SK-MEL-5 (cell line): ENCODE data around the gene TPCN2. TPM values are rescaled to one million over a fixed set of nuclear protein-coding genes. Genes with fewer than 3 reads are reported as not detected.

Source experiments
- DNase-seq: peaks from one replicate; pipeline ENCODE4 v3.0.0-alpha.2; 2016; ENCODE audit warnings: low read depth, low spot score
- in situ Hi-C: cut with HindIII; loops from 2 replicates; pipeline ENCODE4 v1.10.0; 2016; ENCODE audit warnings: low sequenced_read_pairs, high pct_unique_total_duplicates, low pct_unique_long_range_greater_than_20kb
- total RNA-seq: library from RNA; depleted of rRNA; stranded (reverse); fragments of >200 nt; shearing (Covaris generic); gene quantifications from 2 replicates; pipeline ENCODE4 v1.2.3, GENCODE V29; 2014

TPCN2 gene
- total RNA-seq, 1 experiment from 2014 or later = 24.7 TPM

DNA sequence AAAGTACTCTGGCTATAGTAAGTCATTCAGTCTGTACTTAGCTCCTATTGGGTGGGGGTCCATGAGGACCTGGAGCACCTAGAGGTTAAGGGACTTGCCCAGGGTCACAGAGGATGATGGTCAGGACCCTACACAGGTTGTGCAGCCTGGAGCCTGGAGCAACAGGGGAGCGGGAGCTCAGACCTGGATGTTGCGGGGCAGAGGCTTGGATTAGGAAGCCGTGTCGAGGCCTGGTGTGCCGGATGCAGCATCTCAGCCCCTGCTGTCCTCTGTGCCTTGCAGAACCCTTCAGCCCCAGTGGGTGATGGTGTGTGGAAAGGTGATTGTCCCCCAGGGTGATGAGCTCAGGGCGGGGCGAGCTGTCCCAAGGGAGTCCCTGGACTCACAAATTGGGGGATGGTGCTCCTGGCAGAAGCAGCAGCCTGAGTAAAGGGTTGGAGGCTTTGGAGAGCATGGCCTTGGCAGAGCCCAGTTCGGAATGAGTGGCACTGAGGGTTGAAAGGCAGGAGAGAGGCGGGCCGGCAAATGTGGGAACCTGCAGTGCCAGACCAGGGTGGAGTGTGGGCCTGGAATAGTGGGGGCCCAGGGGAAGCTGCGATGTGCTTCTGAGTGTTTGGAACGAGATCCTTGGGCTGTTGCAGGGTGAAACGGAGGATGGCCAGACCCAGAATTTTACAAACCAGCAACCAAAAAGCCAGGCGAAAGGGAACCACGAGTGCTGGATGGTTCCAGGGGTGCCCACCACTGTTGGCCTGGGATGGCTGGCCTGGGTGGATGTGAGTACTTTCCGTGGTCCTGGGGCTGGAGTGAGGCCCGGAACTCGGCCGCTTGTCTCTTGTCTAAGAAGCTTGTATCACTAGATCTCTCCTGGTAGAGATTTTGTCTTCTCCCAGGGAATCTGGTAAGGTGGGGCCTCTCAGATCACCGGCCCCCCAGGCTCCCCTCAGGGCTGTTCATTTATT, 2.9 kb downstream of the TPCN2 start:
- no peak for DNase-seq
- in situ Hi-C loops = no loop called here

DNA sequence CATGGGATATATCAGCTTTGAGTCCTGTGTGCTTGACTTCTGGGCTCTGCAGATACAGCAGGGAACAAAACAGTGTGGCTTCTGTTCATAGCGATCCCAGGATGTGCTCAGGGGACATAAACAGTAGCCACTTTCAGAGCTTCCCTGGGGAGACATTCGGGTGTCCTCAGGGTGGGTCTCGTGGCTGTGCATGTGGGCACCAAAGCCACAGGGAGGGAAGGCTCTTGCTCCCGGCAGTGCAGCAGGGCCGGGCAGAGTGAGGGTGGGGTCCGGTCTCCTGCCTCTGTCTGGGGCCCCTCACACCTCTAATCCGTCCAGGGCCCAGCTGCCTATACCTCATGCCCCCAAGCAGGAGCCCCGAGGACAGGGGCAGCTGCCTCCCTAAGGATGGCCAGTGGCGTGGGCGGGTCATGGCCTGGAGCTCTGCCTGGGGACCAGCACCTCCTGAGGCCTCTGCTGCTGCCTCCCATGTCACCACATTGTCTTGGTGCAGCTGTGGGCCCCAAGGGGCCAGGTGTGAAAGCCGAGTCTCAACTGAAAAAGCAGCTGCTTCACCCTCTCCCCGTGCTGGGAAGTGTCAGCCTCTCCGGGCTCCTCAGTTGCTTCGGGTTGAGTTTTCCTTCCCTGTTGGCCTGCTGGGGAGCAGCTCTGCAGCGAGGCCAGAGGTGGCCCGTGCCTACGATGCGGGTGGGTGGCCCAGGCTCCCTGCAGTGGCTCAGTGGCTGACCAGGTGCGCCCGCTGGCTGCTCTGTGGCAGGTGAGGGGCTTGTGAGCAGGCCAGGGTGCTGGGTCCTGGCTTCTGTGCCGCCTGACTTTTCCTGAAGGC, 3.8 kb downstream of the TPCN2 start:
- in situ Hi-C loops = no loop called here
- DNase-seq = peak; percentile 91

DNA sequence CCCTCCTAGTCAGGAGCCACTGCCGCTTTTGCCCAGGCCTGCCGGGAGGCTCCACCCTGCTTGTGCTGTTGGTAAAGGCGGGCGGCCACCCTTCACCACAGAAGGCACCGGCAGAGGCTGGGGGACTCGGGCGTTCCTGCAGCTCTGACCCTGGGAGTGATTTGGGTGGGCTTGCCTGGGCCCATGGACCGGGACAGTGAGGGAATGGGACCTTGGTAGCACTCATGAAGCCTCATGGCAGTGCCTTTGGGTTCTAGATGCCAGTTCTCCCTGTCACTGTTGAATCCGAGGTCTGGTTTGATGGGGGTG, 4.4 kb downstream of the TPCN2 start:
- no peak for DNase-seq
- in situ Hi-C loops = no loop called here

DNA sequence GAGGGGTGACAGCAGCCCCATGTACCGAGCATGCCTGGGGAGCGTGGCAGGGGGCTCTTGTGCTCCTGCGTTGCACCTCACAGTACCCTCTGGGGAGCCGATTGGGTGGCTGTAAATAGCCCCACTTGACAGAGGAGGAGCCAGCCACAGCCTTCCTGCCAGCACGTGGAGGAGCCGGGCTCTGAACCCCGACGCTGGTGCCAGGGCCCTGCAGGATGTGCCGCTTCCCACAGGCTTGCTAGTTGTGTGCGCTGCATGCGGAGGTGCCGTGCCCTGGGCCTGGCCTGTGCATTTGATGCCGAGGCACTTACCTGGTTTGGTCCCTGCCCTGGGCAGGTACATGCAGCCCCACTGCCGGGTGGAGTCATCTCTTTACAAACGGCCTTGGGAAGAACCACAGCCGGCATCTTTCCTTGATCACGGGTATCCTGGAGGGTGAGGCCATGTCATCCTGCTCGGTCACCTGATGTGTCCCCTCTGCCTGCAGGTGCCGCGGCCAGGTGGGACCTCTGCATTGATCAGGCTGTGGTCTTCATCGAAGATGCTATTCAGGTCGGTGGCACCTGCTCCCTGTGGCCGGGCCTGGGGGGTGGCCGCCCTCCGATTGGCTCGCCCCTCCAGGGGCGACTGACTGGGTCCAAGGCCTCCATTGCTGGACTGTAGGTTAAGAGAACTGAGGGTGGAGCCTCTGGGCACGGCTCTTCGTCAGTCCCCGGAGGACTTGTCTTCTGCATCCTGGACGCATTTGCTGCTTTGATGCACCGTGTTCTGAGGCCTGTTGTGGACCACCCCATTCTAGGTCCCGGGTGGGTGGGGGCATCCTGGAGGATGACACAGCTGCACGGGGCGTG, 5.0 kb downstream of the TPCN2 start:
- no peak for DNase-seq
- in situ Hi-C loops = no loop called here

DNA sequence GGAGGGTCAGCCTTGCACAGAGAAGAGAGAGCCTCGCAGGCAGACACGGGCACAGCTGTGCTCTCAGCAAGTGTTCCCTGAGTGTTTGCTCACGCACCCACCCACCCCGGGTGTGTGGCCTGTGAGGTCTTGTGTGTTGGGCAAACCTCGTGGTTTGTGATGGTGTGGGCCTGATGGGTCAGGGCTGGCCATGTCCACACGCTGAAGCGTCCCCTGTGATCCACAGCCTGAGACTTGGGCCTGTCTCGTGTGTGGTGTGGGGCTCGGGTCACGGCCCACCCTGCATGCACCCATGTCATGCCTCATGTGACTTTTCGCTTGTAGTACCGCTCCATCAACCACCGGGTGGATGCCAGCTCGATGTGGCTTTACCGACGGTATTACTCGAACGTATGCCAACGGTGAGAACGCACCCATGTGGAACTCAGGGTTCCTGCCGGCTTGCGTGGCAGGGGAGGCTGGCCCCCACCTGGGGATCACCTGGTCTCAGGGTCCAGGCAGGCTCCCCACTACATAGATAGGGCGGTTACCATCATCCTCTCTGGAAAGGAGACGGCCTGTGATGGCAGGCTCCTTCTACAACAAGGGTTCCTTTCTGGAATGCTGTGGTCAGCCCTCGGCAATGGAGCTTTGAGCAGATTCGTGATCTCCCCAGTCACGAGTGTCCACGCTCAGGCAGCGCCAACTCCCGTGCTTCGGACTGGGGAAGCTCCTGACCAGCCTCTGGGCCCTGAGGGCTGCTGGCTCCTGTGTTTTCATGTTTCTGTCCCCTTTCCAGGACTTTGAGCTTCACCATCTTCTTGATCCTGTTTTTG, 5.9 kb downstream of the TPCN2 start:
- DNase-seq = no peak
- in situ Hi-C loops = no loop called here

DNA sequence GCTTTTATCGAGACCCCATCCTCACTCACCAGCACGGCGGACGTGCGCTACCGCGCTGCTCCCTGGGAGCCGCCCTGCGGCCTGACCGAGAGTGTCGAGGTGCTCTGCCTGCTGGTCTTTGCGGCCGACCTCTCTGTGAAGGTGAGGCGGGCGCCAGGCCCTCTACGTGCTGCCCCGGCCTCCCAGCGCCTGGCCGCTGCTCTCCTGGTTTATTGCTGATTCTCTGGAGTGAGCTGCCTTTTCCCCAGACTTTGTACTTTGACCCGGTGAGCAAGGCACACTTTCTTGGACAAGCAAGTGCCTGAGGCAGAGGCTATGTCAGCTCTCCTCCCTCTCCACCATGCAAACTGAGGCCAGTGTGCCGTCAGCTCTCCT, 6.5 kb downstream of the TPCN2 start:
- in situ Hi-C loops = no loop called here
- DNase-seq = no peak

DNA sequence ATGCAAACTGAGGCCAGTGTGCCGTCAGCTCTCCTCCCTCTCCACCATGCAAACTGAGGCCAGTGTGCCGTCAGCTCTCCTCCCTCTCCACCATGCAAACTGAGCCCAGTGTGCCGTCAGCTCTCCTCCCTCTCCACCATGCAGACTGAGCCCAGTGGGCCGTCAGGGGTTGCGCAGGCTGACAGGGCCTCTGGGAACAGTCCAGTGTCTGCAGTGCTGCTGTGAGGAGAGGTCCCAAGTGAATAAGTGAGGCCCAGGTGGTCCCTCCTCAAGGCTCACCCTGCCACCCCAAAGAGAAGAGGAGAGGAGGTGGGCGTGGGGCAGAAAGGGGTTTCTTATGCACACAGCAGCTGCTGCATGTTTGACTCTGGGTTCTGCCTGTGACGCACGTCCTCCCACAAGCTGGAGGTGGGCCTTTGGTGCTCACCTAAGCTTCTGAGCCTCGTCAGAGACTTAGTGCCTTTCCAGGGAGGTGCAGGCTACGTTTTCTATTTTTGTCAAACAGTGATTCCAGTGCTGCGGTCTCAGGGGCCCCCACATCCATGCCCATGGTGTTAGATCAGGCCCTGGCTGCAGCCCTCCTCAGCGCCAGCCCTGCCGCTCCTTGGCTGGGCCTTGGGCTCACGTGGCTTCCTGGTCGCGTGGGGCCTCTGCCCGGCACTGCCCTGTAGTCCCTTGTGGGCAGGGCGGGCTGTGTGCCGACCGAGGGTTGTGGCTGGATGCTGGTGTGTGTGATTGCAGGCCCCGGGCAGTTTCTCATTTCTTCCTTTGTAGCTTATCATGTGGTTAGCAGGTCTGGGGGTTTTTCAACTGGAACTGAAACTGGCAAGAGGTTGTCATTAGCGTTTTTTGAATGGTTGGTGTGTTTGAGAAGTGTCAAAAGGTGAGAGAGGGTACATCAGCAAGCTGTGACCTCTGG, 7.1 kb downstream of the TPCN2 start:
- peak; percentile 94 for DNase-seq
- in situ Hi-C loops = no loop called here

DNA sequence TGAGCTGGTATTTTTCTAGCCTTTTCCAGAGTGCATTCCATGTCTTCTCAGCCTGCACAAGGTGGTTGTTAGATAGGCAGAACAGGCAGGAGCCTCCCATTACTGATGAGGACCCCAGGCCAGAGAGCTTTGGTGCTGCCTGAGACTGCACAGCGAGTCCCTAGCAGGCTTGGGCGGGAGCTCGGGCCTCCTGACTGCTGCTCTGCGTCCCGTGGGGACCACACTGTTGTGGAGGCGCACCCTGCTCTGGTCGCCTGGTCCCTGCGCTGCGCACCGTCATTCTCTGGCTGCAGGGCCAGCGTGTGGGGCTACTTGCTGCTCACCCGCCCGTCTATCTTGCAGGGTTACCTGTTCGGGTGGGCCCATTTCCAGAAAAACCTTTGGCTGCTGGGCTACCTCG, 8.5 kb downstream of the TPCN2 start:
- no peak for DNase-seq
- in situ Hi-C loops = no loop called here

DNA sequence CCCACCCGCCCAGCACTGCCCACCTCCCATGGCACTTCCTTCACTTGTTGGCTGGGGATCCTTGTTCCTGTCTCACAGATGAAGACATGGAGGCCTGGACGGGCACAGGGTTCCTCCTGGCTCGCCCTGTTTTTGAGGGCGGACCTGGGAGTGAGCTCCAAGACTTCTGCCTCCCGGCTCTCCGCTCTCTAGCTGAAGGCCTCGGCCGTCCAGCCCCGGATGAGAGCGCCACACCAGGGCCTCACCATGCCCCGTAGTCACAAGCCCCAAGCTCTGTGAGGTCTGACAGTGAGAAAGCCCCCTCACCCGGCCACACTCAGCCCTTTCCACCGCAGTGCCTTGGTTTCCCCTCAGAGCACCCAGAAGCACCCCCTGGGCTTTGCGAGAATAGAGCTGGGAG, 9.1 kb downstream of the TPCN2 start:
- in situ Hi-C loops = no loop called here
- no peak for DNase-seq

DNA sequence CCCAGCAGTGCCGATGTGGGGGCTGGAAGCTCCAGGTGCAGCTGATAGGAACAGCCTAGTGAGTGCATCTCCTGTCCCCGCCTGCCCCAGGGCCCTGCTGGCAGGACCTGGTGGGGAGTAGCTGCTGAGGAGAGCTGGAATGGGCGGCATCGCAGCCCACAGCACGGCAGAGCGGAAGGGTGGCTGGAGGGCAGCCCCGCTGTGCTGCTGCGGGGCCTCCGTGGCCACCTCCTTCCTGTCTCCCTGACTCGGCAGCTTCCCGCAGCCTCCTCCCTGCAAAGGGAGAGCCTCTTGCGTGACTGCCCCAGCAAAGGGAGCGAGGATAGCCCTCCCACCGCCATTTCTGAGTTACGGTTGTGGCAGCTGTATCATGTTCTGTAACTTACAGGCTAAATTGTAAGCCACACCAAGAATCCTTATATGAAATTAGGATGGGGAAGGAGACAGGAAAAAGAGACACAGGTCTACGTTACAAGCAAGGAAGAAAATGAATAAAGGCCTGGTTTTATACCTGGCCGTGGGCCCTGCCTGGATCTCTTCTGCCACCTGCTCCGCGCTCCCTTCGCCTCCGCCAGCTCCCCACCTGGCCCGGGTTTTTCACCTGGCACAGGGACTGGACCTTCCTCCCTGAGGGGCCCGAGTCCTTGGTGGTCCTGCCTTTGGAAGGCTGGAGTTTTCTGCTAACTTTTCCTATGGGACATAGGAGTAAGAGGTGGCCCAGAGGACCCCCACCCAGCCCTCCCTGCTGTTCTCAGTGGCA, 10.0 kb downstream of the TPCN2 start:
- in situ Hi-C loops = no loop called here
- DNase-seq = no peak

DNA sequence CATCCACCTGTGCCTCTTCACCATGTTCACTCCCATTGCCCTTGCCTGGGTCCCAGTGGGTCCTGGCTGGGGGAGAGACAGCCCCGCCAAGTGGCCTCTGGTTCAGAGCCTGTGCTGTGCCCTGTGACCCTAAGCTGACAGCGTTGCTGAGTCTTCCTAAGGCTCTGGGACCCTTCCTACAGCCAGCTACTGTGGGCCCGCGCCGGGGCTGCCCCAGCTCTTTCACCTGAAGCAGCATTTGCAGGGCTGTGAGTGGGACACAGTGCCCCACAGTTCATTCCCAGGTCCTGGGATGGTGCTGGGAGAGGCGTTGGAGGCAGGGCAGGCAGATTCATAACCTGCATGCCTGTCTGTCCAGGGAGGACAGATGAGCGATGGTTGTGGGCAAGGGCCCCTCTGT, 10.7 kb downstream of the TPCN2 start:
- in situ Hi-C loops = no loop called here
- DNase-seq = no peak

DNA sequence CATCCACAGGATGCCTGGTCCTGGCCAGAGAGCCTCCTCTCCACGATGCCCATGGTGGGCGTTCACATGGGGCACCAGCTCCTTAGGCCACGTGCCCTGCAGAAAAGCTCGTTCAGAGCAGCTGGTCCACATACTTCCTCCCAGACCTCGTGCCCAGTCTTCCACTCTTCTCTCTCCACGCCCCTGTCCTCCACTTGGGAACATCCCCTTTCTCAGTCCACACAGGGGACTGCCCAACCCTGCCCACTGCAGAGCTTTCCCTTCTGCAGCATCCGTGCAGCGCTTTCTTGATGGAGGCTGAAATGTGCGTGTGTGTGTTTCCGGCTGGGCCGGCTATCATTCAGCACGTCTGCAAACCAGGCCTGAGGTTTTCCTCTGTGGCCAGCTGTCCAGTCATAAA, 11.3 kb downstream of the TPCN2 start:
- DNase-seq = no peak
- in situ Hi-C loops = no loop called here

DNA sequence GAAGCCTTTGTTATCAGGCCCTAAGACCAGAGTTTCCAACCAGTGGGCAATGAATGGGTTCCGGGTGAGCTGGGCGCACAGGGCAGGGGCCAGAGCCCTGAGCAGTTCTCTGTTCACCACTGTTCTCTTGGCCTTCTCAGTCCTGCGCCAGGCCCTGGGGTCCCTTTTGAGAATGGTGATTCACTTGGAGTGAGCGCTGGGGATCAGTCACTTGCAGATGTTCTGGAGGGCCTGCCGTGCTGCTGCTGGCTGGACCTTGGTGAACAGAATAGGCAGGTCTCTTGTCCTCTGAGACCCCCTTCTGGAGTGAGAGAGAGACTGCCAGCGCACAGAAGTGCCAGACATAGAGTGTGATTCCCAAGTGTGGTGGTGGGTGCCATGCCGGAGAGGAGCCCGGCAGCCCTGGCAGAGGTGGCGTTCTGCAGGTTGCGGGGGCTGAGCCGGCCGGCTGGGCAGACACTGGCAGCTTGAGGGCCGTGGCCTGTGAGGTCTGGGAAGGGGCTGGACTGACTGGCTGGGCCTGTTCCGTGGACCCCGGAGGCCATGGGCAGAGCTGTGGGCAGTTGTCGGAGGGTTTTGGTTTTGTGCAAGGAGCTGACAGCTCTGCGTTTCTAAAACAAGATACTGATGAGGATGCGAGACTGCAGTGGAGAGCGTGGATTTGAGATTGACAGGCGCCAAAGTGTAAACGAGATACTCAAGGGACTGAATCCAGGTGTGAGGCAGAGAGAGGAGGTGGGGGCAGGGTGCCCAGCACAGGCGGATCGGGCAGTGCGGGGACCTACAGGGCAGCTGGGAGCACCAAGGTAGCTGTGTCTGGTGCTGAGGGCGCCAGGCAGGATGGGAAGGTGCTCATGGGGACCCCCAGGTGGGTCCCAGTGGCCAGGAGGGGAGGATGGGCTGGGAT, 12.3 kb downstream of the TPCN2 start:
- DNase-seq = no peak
- in situ Hi-C loops = no loop called here

DNA sequence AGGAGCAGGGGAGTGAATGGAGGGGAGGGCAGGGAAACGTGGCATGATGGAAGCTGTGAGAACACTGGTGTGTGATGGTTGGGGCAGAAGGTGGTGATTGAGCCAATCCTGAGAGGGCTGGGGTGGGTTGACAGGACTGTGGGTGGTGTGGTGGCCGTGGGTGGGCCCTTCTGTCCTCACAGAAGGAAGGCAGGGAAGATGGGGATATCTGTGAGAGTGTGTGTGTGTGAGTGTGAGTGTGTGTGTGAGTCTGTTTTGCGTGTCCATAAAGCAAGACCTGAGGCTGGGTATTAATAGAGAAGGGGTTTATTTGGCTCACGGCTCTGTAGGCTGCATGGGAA, 13.0 kb downstream of the TPCN2 start:
- DNase-seq = no peak
- in situ Hi-C loops = no loop called here
